Bronchial epithelial cell (primary cell): ENCODE results near the gene CDH20. TPM values are rescaled to one million over a fixed set of nuclear protein-coding genes. Genes with fewer than 3 reads are reported as not detected.

Experiments
- DNase-seq: peaks from one replicate; pipeline ENCODE4 v3.0.0-alpha.2; 2010; ENCODE audit warnings: low read depth
- FAIRE-seq: peaks from 2 replicates; lab custom pipeline; 2011; peaks lifted over from hg19 to GRCh38; lab: Jason Lieb, UNC
- H3K27me3 ChIP-seq: 2 replicates; pipeline ENCODE4 v1.5.1; 2011; ENCODE audit warnings: low read length; ENCODE audit not compliant: control insufficient read depth, insufficient read depth
- H3K36me3 ChIP-seq: 2 replicates; pipeline ENCODE4 v1.5.1; 2011; ENCODE audit warnings: low read length; ENCODE audit not compliant: control insufficient read depth, insufficient read depth
- H3K4me3 ChIP-seq: 2 replicates; pipeline ENCODE4 v1.5.1; 2011; ENCODE audit warnings: mild to moderate bottlenecking, low read depth, low read length, control low read depth
- total RNA-seq: library from RNA; depleted of rRNA; stranded (reverse); fragments of >200 nt; gene quantifications from 2 replicates; pipeline ENCODE4 v1.2.1, GENCODE V29; 2014
- TF ChIP-seq, protein P1 (sequence below): IDR thresholded peaks from 2 replicates; pipeline ENCODE4 v1.5.1; 2011; ENCODE audit warnings: mild to moderate bottlenecking, moderate library complexity, low read length, control low read depth, inconsistent platforms; ENCODE audit not compliant: insufficient read depth, severe bottlenecking

CDH20 gene
- total RNA-seq, 1 donor from 2014 or later, result not detected

DNA sequence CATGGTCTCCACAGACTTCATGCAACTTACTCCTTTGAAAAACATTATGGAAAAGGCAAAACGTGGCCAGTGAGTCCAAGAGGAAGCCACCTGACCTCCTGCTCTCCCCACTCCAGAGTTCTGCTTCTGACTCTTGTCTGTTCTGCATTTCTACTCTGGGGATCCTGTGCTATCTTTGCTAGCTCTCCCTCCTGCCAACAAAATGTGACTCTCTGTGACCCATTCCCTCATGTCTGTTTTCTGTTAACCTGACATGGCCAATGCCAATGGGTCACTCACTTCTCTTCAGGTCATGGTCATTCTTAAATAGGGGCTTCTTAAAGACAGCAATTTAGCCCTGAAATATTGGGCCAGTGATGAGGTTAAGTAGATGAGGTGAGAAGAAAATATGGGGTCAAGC, 210.3 kb downstream of the CDH20 start:
- TF ChIP-seq, protein P1, sequence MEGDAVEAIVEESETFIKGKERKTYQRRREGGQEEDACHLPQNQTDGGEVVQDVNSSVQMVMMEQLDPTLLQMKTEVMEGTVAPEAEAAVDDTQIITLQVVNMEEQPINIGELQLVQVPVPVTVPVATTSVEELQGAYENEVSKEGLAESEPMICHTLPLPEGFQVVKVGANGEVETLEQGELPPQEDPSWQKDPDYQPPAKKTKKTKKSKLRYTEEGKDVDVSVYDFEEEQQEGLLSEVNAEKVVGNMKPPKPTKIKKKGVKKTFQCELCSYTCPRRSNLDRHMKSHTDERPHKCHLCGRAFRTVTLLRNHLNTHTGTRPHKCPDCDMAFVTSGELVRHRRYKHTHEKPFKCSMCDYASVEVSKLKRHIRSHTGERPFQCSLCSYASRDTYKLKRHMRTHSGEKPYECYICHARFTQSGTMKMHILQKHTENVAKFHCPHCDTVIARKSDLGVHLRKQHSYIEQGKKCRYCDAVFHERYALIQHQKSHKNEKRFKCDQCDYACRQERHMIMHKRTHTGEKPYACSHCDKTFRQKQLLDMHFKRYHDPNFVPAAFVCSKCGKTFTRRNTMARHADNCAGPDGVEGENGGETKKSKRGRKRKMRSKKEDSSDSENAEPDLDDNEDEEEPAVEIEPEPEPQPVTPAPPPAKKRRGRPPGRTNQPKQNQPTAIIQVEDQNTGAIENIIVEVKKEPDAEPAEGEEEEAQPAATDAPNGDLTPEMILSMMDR, result no peak
- Histone ChIP-seq H3K36me3 (no peaks in the 10 kb centered on the region), H3K27me3 (no peaks in the 10 kb centered on the region), H3K4me3 (no peak overlapping the region)
- DNase-seq, result no peak
- no peak for FAIRE-seq

DNA sequence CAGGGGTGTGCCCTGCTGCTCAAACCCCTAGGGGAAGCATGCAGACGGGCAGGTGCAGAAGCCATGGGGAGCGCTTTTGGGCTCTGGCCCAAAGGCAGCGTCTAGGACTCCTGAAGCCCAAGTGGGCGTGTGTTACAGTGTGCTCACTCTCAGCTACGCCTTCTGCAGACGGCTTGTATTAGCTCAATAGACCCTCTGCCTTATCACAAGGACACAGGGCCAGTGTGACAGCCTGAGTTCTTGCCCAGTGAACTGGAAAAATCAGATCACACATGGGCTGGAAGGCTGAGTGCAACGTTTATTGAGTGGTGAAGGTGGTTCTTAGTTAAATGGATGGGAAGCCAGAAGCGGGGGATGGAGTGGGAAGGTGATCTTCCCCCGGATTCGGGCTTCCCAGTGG, 210.9 kb downstream of the CDH20 start:
- Histone ChIP-seq H3K36me3 (no peaks in the 10 kb centered on the region), H3K27me3 (no peaks in the 10 kb centered on the region), H3K4me3 (no peak overlapping the region)
- TF ChIP-seq, protein P1, result no peak
- FAIRE-seq, result no peak
- DNase-seq, result no peak

DNA sequence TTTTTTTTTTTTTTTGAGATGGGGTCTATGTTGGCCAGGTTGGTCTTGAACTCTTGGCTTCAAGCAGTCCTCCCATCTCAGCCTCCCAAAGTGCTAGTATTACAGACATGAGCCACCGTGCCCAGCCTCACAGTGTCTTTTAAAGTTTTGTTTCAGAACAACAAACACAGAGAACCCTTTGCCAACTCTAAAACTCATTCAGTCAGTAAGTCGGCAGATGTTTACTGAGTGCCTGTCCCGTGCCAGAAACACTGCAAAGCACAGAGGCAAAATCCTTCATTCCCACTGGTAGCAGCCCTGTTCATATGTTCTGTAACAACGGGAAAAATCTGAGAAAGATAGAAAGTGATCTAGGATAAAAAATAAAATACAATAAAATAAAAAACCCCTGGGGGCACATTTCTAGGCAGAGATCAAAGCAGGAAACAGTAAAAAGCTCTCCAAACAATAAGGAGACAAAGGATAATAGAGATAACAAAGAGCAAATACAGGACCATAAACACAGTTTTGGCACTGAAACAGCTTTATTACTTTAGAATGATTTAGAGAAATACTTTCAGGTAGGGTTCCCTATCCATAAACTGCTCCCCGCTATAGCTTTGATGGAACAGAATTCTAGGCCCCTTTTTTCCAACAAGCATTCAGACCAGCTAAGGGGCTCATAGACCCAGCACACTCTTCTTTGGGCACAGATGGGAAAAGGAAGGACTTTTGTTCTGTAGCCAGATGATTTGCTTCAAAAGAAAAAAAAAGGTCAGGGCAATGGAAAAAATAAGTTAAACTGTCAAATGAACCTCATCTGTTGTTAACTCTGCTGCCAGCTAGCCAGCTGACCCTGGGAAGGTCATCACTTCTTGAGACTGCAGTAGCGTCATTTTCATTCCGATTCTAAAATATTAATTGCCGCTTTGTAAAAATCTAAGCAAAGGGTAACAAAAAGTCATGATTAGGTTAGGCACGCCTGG, 212.3 kb downstream of the CDH20 start:
- Histone ChIP-seq H3K27me3 (no peaks in the 10 kb centered on the region), H3K36me3 (no peaks in the 10 kb centered on the region), H3K4me3 (no peak overlapping the region)
- FAIRE-seq, result no peak
- TF ChIP-seq, protein P1, result no peak
- no peak for DNase-seq

DNA sequence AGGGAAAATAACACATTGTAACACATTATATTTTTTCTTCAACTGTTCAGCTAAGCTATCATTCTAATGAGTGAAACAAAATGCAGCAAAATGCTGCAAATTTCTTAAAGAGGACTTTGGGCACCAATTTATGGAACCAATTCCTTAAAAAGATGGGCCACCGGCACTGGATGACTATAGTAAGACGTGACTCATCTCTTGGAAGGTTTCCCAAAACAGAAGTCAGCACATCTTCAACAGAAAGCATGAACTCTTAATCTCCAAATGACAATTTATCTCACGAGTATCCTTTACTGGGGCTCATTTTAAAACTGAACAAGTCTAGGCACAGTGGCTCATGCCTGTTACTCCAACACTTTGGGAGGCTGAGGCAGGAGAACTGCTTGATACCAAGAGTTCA, 213.4 kb downstream of the CDH20 start:
- TF ChIP-seq, protein P1, result no peak
- Histone ChIP-seq H3K27me3 (no peaks in the 10 kb centered on the region), H3K4me3 (no peak overlapping the region), H3K36me3 (no peaks in the 10 kb centered on the region)
- no peak for FAIRE-seq
- peak; percentile 80 for DNase-seq

DNA sequence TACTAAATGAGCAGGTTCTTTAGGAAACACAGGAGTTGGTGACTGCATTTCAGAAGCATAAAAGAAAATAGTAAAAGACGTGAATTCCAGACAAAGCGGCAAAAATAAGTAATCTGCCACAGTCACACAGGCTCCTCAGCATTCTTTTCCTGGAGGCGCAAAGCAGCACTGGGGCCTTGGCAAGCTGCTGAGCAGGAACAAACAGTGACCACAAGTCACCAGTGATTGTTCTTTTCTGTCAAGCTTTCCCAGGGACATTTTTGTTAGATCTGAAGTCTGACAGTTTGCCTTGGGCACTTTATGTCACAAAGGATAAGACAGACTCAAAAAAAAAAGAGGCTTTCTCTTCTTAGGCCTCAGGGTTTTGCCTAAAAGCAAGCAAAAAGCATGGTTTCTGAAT, 216.2 kb downstream of the CDH20 start:
- H3K27me3 ChIP-seq, result no peaks in the 10 kb centered on the region
- DNase-seq, result no peak
- no peaks in the 10 kb centered on the region for H3K36me3 ChIP-seq
- H3K4me3 ChIP-seq, result no peak overlapping the region
- no peak for FAIRE-seq
- TF ChIP-seq, protein P1, result no peak
